ENCODE measurements around the gene PRF1. TPM values are rescaled to one million over a fixed set of nuclear protein-coding genes. Genes with fewer than 3 reads are reported as not detected.

Gene PRF1
- total and polyA plus RNA-seq, 2 of the 13 experiments (the other 11 are each of a cell fraction or from before 2014, with no cell fraction given), result 1.00 to 1.4 TPM

DNA sequence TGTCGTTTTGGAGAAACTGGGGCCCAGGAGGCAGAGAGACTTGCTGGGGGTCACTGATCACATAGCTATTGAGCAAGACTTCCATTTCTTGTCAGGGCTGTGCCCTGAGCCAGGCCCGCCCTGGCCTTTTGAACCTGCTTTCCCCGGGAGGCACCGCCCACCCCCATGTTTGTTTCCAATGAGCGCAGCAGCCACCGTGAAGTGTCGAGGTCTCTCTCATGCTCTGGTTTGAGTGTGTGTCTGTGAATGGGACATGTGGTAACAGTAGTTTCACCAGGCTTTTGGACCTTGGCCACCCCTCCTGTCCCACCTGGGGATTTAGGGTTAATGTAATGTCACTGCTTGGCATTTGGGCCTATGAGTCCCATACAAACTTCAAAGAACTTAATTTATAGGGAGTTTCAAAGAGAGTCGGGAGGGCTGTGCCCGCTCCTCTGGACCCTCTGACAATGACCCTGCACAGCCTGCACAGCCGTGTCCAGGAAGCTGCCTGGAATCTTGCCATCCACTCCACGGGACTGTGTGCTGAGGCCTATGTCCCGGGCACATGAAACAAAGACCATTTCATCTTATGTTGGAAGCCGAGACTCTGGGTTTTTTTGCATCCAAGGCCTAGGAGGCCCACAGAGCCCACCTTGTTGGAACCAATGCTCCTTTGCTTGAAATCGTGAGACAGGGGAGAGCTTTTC, 6.3 kb downstream of the PRF1 start (continued):
- TF ChIP-seq ZC3H13 (CRISPR knock-in tag; IDR thresholded peaks at IDR 0.05), result no peak
- no peak for TF ChIP-seq STAT5B (CRISPR knock-in tag; IDR thresholded peaks at IDR 0.05)
- no peak for TF ChIP-seq MLLT10 (CRISPR knock-in tag; IDR thresholded peaks at IDR 0.05)
- TF ChIP-seq, protein P1, sequence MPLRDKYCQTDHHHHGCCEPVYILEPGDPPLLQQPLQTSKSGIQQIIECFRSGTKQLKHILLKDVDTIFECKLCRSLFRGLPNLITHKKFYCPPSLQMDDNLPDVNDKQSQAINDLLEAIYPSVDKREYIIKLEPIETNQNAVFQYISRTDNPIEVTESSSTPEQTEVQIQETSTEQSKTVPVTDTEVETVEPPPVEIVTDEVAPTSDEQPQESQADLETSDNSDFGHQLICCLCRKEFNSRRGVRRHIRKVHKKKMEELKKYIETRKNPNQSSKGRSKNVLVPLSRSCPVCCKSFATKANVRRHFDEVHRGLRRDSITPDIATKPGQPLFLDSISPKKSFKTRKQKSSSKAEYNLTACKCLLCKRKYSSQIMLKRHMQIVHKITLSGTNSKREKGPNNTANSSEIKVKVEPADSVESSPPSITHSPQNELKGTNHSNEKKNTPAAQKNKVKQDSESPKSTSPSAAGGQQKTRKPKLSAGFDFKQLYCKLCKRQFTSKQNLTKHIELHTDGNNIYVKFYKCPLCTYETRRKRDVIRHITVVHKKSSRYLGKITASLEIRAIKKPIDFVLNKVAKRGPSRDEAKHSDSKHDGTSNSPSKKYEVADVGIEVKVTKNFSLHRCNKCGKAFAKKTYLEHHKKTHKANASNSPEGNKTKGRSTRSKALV (CRISPR knock-in tag; IDR thresholded peaks at IDR 0.05), result no peak
- no peak for TF ChIP-seq ZNF614 (CRISPR knock-in tag; IDR thresholded peaks at IDR 0.05; ENCODE audit: borderline replicate concordance)
- TF ChIP-seq CCAR2 (optimal IDR thresholded peaks at IDR 0.05; ENCODE audit: low read depth, low read length), result no peak
- TF ChIP-seq, protein P2, sequence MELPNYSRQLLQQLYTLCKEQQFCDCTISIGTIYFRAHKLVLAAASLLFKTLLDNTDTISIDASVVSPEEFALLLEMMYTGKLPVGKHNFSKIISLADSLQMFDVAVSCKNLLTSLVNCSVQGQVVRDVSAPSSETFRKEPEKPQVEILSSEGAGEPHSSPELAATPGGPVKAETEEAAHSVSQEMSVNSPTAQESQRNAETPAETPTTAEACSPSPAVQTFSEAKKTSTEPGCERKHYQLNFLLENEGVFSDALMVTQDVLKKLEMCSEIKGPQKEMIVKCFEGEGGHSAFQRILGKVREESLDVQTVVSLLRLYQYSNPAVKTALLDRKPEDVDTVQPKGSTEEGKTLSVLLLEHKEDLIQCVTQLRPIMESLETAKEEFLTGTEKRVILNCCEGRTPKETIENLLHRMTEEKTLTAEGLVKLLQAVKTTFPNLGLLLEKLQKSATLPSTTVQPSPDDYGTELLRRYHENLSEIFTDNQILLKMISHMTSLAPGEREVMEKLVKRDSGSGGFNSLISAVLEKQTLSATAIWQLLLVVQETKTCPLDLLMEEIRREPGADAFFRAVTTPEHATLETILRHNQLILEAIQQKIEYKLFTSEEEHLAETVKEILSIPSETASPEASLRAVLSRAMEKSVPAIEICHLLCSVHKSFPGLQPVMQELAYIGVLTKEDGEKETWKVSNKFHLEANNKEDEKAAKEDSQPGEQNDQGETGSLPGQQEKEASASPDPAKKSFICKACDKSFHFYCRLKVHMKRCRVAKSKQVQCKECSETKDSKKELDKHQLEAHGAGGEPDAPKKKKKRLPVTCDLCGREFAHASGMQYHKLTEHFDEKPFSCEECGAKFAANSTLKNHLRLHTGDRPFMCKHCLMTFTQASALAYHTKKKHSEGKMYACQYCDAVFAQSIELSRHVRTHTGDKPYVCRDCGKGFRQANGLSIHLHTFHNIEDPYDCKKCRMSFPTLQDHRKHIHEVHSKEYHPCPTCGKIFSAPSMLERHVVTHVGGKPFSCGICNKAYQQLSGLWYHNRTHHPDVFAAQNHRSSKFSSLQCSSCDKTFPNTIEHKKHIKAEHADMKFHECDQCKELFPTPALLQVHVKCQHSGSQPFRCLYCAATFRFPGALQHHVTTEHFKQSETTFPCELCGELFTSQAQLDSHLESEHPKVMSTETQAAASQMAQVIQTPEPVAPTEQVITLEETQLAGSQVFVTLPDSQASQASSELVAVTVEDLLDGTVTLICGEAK (IDR thresholded peaks at IDR 0.05), result no peak
- TF ChIP-seq, protein P2 (CRISPR knock-in tag; IDR thresholded peaks at IDR 0.05), result 0 out of 2 replicates have a peak, but pooled peaks have one; percentile 30
- TF ChIP-seq MIER2 (CRISPR knock-in tag; IDR thresholded peaks at IDR 0.05), result 0 out of 2 replicates have a peak, but pooled peaks have one; percentile 11
- TF ChIP-seq, protein P3, sequence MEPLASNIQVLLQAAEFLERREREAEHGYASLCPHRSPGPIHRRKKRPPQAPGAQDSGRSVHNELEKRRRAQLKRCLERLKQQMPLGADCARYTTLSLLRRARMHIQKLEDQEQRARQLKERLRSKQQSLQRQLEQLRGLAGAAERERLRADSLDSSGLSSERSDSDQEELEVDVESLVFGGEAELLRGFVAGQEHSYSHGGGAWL (CRISPR knock-in tag; IDR thresholded peaks at IDR 0.05), result no peak
- no peak for TF ChIP-seq HCFC1 (IDR thresholded peaks at IDR 0.05; ENCODE audit: low read depth, low read length)
- no peak for TF ChIP-seq ZNF264 (CRISPR knock-in tag; IDR thresholded peaks at IDR 0.05)
- no peak for TF ChIP-seq NAIF1 (CRISPR knock-in tag; IDR thresholded peaks at IDR 0.05; ENCODE audit: borderline replicate concordance)
- TF ChIP-seq HNRNPH1 (optimal IDR thresholded peaks at IDR 0.05; ENCODE audit: low read depth, low read length), result no peak
- no peak for TF ChIP-seq SMAD1 (CRISPR knock-in tag; IDR thresholded peaks at IDR 0.05; ENCODE audit: borderline replicate concordance, low read depth)
- TF ChIP-seq, protein P4, sequence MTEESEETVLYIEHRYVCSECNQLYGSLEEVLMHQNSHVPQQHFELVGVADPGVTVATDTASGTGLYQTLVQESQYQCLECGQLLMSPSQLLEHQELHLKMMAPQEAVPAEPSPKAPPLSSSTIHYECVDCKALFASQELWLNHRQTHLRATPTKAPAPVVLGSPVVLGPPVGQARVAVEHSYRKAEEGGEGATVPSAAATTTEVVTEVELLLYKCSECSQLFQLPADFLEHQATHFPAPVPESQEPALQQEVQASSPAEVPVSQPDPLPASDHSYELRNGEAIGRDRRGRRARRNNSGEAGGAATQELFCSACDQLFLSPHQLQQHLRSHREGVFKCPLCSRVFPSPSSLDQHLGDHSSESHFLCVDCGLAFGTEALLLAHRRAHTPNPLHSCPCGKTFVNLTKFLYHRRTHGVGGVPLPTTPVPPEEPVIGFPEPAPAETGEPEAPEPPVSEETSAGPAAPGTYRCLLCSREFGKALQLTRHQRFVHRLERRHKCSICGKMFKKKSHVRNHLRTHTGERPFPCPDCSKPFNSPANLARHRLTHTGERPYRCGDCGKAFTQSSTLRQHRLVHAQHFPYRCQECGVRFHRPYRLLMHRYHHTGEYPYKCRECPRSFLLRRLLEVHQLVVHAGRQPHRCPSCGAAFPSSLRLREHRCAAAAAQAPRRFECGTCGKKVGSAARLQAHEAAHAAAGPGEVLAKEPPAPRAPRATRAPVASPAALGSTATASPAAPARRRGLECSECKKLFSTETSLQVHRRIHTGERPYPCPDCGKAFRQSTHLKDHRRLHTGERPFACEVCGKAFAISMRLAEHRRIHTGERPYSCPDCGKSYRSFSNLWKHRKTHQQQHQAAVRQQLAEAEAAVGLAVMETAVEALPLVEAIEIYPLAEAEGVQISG (CRISPR knock-in tag; IDR thresholded peaks at IDR 0.05), result peak; percentile 42; the same call in 1 of the 2 replicates
